Measurements from ENCODE around the gene FCSK.
"Not testable (repeated sequence)": the region's sequence is repeated elsewhere in the genome, so short reads cannot be mapped to it uniquely, and the experiment has no call there.

The FCSK gene

GRCh38 chr16:70454222-70455034 lies at the start of gene FCSK:
Gene FCSK (plus strand): TSS chr16:70454595. CDS start chr16:70463191, 8,596 bp downstream.
- DNase-seq, result peak; percentile 72

GRCh38 chr16:70406104-70406503 lies 48.3 kb upstream of the FCSK start:
- DNase-seq, result not testable (repeated sequence)

GRCh38 chr16:70407811-70408274 lies 46.6 kb upstream of the FCSK start:
- DNase-seq, result no peak

GRCh38 chr16:70410734-70411133 lies 43.7 kb upstream of the FCSK start:
- no peak for DNase-seq

- no peak for DNase-seq
Measured at GRCh38 chr16:70412385-70412784, 42.0 kb upstream of the FCSK start.

GRCh38 chr16:70413572-70413971 lies 40.8 kb upstream of the FCSK start:
- not testable (repeated sequence) for DNase-seq

- DNase-seq, result peak; percentile 22
Measured at GRCh38 chr16:70416748-70417616, 37.4 kb upstream of the FCSK start.

- no peak for DNase-seq
Measured at GRCh38 chr16:70417661-70418060, 36.7 kb upstream of the FCSK start.

- DNase-seq, result no peak
Measured at GRCh38 chr16:70418274-70418992, 36.0 kb upstream of the FCSK start.

GRCh38 chr16:70418993-70419318 lies 35.4 kb upstream of the FCSK start:
- no peak for DNase-seq

GRCh38 chr16:70419384-70420327 lies 34.7 kb upstream of the FCSK start:
- DNase-seq, result no peak

GRCh38 chr16:70421014-70421413 lies 33.4 kb upstream of the FCSK start:
- no peak for DNase-seq

- DNase-seq, result no peak
Measured at GRCh38 chr16:70421473-70422311, 32.7 kb upstream of the FCSK start.

GRCh38 chr16:70422543-70422942 lies 31.9 kb upstream of the FCSK start:
- DNase-seq, result no peak

GRCh38 chr16:70427786-70428177 lies 26.6 kb upstream of the FCSK start:
- DNase-seq, result no peak

- DNase-seq, result peak; percentile 76
Measured at GRCh38 chr16:70428178-70428998, 26.0 kb upstream of the FCSK start.

GRCh38 chr16:70429888-70430666 lies 24.3 kb upstream of the FCSK start:
- DNase-seq, result no peak

- peak; percentile 79 for DNase-seq
Measured at GRCh38 chr16:70430667-70431536, 23.5 kb upstream of the FCSK start.

Measured in CD4-positive, alpha-beta T cell treated with Interferon gamma for 1 hour (primary cell).